Stimulated activated CD8-positive, alpha-beta memory T cell treated with anti-CD3 and anti-CD28 coated beads, Interleukin-7, amount 100 ng/mL, for 4 hours (primary cell): ENCODE results near the gene GOLGA6C.
"Not testable (repeated sequence)": the region's sequence is repeated elsewhere in the genome, so short reads cannot be mapped to it uniquely, and the experiment has no call there.

ENCODE experiments used
- DNase-seq, 2 donors: peaks; one replicate each; pipeline ENCODE4 v3.0.0-alpha.2; 2020; ENCODE audit warnings: low read depth in 2 of 2

Gene GOLGA6C

DNA sequence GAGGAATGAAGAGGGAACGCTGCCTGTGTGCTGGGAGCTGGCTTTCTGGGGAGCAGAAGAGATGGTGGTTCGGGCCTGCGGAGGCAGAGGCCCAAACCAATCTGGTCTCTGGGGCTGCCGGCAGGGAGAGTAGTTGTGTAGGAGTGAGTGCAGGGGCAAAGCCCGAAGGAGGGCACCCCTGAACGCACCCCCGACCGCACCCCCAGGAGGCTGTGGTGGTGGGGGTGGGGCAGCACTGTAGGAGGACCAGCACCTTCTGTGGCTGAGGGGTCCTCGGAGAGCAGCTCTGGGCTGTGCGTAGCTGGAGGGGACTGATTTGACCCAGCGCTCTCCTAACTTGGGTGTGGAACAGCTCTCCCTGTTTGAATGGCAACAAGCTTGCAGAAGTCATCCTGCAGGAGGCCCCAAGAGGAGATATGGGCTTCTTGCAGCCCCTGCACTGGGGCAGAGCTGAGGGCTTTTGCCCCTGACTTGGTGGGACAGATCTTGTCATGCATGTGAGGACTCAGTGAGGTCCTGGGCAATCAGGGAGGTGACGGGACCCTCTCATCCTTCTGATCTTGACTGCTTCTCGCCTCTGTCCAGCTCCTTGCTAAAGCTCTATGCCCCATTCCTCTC is 30.4 kb upstream of the GOLGA6C start:
- no peak for DNase-seq

DNA sequence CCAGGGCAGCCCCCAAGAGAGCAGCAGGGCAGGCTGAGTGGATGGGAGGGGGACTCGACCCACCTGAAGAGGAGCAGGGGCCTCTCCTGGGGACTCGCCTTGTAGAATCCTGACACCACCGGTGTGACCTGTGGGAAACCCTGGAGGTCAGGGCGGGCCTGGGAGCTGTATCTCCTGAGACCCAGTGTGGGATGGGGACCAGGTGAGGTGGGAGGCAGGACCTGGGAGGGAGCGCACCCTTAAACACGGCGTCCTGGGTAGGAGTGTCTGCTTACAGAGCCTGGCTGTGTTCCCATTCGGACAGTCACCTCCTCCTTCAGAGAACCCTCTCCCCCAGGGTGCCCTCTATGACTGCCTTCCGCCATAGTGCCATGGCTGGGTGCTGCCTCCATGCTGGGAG is 29.3 kb upstream of the GOLGA6C start:
- DNase-seq = no peak

DNA sequence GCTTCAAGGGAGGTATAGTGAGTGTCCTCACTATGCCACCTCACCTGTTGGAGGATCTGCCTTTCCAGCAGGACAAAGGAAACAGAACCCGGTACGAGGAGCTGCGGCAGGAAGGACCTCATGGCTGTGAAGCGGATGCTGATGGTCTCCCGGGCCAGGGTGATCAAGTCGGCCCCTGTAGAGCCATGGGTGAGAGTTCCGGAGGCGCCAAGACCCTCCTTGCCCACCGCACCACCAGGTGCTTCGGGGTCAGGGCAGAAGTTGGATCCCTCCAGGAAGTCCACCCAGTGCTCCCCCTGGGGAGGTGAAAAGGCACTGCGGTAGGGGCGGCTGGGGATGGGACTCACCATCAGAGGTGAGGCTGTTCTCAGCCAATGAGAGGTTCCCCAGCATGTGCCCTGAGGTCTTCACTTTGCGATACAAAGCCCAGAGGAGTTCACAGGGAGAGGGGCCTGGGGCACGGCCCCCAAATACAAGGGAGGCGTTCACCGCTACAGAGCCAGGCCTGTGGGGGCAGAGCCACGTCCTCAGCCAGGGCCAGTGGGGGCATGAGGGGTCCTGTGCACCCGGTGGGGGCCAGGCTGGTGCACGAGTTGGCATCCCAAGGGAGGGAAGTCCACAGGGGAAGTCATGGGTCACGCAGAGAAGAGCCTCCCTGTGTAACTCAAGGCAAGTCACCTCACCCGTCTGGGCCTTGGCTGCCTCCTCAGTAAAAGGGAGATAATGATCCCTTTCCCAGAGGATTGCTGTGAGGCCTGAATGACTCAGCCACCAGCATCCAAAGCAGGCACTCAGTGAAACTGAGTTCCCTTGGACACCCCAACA is 28.7 kb upstream of the GOLGA6C start:
- DNase-seq = no peak

- no peak for DNase-seq
Measured at GRCh38 chr15:75230016-75230343, 28.2 kb upstream of the GOLGA6C start.

DNA sequence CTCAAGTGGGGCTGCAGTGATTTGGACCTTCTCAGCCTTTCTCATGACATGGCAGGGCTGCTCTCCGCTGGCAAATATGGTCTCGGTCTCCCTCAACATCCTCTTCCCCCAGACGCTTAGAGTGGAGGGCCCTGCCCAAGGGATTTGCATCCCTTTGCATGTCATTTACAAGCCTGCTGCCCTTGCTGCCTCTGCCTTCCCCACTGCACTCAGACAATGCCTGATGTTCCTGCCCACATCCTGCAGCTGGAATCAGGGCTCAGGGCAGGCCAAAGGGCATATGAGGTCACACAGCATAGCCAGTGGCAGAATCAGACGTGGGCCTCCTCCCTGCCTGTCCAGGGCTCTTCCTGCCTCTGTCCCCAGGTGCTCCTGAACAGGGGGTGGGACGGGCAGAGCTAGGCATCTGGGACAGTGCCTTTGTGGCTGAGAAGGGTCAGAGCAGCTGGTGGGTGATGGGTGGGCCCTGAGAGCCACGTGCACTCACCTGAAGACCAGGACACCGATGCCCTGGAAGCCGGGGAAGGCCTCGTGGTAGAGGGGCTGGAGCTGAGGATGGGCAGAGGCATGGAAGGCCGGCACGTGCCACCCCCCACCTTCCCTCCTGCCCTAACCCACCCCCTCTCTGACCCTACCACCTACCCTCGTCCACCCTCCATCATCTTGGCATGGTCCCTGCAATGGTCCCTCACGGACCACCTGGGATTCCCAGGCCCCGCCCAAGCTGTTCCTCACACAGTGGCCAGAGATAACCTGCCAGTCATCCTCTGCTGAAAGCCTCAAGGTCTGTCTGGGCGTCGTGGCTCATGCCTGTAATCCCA is 27.4 kb upstream of the GOLGA6C start:
- no peak for DNase-seq

DNA sequence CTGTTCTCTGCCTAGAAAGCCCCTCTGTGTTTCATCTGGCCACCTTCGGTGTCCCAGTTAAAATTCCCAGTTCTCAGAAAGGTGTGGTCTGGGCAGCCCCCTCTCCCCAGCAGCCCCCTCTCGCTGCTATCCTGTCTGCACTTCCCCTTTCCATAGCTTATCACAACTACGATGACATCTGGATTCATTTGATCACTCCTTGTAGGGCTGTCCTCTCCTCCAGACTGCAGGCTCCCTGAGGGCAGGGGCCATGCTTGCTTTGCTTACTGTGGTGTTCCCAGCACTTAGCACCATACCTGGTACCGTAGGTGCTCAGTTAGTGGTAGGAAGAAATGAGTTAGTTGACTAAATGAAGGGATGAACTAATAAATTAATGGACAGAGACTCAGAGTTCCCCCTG is 26.3 kb upstream of the GOLGA6C start:
- DNase-seq = no peak

DNA sequence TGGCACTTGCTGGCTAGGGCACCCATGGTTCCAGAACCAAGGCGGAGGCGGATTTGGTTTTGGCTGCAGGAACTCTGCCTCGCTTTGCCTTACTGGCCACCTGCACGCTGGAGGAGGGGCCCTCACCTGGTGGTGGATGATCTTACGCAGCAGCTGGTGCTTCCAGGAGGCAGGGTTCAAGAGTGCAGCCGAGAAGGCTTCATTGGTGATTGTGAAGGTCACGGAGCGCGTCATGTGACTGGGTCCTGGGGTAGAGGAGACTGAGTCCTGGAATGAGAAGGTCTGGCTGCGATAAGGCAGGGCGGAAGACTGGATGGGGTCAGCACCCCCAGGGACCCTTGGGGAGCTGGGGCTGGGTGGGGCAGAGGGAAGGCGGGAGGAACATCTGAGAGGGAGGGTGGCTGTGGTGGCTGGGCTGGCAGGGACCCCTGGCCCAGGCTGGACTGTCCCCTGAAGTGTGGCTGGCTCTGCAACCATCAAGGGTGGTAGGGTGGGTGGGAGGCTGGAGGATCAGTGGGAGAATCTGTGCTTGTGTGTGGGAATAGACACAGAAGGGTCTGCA is 25.8 kb upstream of the GOLGA6C start:
- DNase-seq = no peak

- DNase-seq = no peak
Measured at GRCh38 chr15:75232826-75233503, 25.2 kb upstream of the GOLGA6C start.

DNA sequence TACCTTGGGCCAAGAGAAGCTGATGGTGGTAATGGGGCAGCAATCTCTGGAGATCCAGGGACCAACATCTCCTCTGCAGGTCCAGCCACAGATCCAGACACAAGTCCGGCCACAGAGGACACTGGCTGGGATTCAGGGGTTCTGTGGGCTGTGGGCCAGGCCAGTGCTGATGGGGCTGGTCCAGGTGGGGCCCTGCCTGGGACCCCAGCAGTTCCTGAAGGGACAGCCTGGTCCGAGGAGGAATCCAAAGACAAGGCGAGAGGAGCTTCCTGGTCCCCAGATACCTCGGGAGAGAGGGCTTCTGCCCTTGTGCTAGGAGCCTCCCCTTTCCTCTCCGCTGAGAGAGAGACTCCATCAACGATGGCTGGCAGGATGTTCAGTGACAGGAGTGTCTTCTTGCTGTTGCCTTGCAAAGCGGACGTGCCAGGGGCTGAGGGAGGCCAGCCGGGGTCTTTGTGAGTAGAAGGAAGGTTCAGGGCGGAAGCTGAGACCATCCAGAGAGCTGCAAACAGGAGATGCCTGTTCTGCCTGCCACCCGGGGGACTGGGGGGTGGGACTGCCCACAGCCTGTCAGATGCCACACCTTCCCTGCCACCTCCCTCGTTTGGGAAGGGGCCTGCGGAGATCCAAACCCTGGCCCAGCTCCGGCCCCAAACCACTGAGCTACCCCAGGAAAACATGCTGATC is 24.5 kb upstream of the GOLGA6C start:
- DNase-seq = no peak

DNA sequence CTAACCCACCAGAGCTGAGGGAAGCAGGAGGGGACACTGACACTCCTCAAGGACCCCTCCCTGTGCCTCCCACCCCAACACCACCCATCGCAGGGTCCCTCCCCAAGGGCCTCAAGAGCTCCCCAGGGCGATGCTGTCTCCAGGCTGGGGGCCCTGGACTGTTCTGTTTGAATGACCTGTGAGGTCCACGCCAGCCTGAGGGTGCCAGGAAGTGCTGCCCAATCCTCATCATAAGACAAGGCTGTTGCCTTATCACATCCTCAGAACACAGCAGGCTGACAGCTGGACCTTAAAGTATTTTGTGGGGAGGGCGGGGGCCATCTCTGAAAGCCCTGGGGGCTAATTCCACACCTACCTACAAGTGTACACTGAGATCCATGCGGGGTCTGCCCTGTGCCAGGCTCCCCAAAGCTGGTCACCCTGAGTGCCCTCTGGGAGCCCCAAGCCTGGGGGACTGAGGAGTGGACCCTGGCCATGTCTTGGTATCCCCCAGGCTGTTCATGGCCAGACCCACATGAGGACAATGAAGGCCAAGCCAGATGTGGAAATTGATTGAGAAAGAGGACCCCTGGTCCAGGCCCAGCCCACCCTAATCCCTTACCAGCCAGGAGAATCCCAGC is 23.8 kb upstream of the GOLGA6C start:
- DNase-seq = no peak

DNA sequence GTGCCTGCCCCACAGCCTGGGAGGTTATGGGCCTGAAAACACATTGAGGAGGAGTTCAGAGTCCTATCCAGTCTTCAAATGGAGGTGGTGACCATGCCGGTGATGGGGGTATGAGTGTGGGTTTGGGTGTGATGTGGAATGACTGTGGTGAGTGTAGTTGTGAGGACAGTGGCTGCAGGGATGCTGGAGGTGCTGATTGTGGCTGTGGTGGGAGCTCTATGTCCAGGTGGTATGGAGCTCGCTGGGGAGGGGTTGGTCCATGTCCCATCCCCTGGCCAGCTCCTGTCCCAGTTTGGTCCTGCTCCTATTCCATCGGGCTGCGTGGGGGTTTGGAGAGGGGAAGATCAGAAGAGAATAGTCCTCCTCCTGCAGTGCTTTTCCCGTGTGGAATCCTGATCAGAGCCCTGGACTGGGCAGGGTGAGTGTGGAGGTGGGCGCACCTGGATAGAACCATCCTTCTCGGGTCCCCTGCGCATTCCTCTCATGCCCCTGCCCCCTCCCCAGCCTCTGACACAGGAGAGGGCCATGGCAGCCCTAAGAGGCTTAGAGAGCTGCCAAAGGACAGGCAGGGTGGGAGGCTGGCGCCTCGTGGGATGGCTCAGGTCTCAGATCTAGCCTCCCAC is 23.0 kb upstream of the GOLGA6C start:
- no peak for DNase-seq

DNA sequence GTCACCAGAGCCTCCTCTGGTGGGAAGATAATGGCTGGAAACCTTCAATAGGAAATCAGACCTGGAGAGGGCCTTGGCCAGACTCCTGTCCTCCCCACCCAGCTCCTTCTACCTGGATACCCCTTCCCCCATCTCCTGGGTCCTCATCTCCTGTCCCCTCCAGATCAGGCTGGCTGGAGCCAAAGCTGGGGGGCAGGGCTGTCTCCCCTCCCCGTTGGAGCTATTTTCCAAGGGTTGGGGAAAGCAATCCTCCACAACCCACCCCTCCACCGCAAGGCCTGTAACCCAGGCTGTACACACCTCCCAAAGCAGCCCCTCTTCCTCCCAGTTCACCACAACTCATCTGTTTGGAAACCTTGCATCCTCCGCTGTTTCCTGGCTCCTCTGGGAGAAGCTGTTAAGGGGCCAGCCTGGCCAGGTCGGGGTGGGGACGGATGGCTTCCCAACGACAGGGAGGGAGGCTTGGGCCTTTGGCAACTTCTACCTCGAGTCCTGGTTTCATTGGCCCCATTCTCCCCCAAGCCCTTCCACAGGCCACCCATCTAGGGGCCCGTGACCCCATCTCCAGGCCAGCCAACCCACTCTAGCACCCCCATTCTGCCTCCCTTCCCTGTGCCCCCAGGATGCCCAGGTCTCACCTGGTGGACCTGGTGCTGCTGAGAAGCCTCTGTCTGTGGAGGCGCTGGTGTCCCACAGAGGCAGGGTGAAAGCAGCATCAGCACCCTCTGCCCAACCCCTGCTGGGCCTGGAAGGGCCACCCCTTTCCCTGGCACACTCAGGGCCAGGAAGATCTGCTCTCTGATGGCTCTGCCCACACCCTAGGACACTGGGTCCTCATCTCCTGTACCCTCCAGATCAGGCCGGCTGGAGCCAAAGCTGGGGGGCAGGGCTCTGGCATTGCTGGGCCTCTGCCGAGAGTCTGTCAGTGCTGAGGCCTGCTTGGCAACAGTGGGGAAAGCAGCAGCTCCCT is 22.1 kb upstream of the GOLGA6C start:
- DNase-seq = no peak

DNA sequence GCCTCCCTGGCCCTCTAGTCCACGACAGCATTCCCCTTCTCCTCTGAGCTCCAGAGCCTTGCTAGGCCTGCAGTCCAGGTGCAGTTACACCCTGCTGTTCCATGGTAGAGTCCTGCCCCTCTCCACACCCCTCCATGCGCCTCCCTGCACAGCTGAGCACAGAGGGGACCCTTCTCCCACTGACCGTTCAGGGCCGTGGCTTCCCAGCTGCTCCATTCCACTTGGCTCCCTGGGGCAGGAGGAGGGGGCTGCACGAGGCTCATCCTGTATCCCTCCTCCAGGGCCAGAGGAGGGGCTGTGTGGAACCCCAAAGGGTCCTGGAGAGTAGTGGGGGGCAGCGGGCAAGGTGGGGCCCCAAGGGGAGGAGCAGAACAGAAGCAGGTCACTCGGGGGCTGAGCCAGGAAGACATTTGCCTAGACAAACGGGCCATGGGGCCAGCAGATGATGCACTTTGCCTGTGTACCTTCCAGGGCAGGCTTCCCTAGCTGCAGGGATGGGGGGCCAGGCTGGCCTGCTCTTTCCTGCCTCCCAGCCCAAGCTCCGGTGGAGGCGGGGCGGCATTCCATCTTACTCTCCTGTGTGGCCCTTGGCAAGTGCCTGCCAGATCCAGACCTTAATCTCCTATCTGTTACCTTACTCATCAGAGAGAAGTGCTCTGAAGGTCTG is 20.7 kb upstream of the GOLGA6C start:
- no peak for DNase-seq

DNA sequence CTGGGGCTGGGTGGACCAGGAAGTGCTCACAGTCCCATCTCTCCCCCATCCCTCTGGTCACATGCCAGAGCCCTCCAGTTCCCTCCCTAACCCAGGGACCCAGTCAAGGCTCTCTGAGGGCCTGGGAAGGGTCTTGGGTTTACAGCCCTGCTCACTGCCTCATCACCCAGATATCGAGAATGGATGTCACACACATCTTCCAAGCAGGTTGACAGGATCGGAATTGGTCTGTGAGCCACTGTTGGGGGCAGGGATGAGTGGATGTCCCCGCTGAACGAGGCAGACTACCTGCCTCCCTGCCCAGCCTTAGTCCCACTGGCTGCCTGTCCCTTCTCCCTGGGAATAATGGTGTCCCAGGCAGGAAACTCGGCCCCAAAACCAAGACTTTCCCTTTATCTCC is 20.0 kb upstream of the GOLGA6C start:
- DNase-seq = no peak

DNA sequence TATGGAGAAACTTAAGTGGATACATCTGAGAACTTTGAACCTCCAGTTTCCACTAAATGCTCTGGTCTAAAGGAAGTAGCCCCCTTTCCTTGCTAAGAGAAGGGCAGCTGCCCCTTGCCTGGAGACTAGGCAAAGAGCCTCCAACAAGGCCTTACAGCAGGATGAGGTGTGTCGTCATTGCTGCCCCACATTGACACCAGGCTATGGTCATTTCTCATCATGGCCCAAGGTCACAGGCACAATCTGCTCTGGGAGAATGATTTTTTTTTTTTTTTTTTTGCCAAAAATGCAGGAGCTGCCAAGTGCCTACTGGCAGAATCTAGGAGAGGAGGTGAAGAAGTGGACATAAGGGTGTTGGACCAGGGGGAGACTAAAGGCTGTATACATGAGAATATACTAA is 12.4 kb upstream of the GOLGA6C start:
- not testable (repeated sequence) for DNase-seq

DNA sequence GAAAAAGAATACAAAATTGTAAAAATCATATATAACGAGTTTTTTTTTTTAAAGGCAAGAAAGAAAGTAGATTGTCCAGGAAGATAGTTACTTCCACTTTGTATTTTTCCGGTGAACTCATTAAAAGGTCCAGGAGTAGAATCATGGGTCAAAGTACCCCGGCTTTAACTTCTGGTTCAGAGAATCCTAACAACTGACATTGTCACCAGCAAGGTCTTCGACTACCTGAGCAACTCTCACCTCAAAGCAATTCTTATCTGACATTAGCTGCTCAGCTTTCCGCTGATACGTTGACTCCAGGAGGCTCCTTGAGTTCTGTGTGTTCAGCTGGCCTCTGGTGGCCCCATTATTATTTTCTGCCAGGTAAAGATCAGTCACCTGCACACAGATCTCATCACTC is 9.1 kb upstream of the GOLGA6C start:
- DNase-seq = not testable (repeated sequence)

DNA sequence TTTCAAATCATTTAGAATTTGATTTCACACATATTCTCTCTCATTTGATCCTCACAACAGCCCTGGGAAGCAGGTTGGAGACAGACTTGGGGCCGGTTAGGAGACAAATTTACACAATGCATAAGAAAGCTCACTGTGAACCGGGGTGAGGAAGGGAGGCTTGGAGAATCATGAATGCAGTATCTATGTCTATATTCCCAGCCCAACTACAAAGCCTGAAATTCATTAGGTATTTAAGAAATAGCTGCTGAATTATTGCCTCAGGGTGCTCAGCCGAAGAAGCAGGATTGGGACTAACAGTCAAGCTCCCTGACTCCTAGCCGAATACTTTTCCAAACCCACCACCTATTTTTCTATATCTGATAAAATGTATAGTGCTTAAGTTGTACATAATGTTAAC is 8.4 kb upstream of the GOLGA6C start:
- no peak for DNase-seq

DNA sequence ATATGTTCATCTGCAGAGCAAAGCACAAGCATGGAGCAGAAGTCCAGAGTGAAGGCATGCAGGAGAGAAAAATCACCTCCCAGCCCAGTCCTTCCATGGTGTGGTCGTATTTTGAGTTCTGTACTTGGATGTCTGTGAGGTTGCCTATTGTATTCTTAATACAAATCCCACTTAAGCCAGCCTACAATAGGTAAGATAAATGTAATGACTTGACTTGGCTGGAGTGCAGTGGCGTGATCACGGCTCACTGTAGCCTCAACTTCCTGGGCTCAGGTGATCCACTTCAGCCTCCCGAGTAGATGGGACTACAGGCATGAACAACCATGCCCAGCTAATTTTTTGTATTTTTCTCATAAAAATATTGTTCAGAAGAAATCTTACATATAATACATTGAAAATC is 6.8 kb upstream of the GOLGA6C start:
- not testable (repeated sequence) for DNase-seq

DNA sequence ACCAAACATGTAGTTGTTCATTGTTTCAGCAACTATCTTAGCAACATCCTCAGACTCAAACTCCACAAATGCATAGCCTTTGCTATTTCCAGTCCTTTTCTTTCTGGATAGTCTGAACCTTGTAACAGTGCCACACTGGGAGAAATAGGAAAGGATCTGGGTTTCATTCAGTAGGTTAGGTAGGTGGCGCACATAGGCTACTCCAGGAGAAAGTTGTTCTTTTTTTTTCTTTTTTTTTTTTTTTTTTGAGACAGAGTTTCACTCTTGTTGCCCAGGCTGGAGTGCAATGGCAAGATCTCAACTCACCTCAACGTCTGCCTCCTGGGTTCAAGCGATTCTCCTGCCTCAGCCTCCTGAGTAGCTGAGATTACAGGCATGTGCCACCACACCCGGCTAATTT is 5.8 kb upstream of the GOLGA6C start:
- DNase-seq = not testable (repeated sequence)
